Tibial nerve (tissue), 4 donors: ENCODE data around the gene TTC39B.

Source experiments
- CTCF ChIP-seq, 5 experiments: fragments of 200-600 bp in 3 of 5; fragments of 450-650 bp in 2 of 5; sonication (generic) in 3 of 5; IDR thresholded peaks; one replicate each; pipeline ENCODE4 v1.5.1; 2016 to 2019; ENCODE audit warnings: antibody characterized with exemption in 5 of 5, mild to moderate bottlenecking in 3 of 5, moderate library complexity in 2 of 5
- EP300 ChIP-seq, 2 donors: sonication (generic); formaldehyde crosslinking; IDR thresholded peaks; one replicate each; pipeline ENCODE4 v1.6.1; 2017; ENCODE audit warnings: antibody characterized with exemption in 2 of 2, mild to moderate bottlenecking in 1 of 2
- POLR2A ChIP-seq, 2 donors: fragments of 450-650 bp; IDR thresholded peaks; one replicate each; pipeline ENCODE4 v1.6.1; 2017; ENCODE audit warnings: antibody characterized with exemption in 2 of 2, mild to moderate bottlenecking in 2 of 2, moderate library complexity in 2 of 2

GRCh38 chr9:15146268-15146700, 160.7 kb downstream of the TTC39B start:
- no peak for TF ChIP-seq CTCF (IDR thresholded peaks at IDR 0.05)
- no peak for TF ChIP-seq EP300 (IDR thresholded peaks at IDR 0.05)
- TF ChIP-seq POLR2A (IDR thresholded peaks at IDR 0.05), result no peak
